ENCODE results near the gene PALLD.
"Not testable (repeated sequence)": the region's sequence is repeated elsewhere in the genome, so short reads cannot be mapped to it uniquely, and the experiment has no call there.

Gene PALLD

DNA sequence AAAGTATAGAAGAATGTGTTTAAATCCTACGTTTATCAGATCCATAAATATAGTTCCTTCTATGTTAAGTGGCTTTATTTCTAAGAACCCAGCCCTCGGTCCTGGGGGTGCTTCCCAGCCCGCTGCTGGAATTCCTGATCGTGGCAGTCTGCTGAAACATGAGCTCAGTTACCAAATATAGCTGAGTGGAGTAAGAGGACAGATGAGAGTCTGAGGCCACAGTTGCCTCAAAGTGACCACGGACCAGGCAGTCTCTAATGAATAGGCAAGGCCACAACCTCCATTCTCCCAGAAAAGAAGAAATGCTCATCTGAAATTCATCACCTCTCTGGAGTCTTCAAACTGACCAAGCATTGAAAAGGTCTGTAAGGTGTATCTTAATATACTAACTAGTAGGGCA is at the start of gene PALLD:
TSS of gene PALLD (plus strand) at position 219 of the 400 bp plus-strand sequence.
- no peak for DNase-seq

DNA sequence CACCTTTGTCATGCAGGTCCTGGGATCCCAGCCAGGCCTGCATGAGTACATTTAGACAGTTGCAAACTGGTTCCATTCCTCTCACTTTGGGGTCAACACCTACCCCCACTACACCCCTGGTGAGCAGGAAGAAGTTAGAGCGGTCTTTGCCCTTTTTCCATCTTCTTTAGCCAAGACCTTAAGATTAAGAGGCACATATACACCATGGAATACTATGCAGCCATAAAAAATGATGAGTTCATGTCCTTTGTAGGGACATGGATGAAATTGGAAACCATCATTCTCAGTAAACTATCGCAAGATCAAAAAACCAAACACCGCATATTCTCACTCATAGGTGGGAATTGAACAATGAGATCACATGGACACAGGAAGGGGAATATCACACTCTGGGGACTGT is 47.8 kb upstream of the PALLD start:
- DNase-seq, result not testable (repeated sequence)

DNA sequence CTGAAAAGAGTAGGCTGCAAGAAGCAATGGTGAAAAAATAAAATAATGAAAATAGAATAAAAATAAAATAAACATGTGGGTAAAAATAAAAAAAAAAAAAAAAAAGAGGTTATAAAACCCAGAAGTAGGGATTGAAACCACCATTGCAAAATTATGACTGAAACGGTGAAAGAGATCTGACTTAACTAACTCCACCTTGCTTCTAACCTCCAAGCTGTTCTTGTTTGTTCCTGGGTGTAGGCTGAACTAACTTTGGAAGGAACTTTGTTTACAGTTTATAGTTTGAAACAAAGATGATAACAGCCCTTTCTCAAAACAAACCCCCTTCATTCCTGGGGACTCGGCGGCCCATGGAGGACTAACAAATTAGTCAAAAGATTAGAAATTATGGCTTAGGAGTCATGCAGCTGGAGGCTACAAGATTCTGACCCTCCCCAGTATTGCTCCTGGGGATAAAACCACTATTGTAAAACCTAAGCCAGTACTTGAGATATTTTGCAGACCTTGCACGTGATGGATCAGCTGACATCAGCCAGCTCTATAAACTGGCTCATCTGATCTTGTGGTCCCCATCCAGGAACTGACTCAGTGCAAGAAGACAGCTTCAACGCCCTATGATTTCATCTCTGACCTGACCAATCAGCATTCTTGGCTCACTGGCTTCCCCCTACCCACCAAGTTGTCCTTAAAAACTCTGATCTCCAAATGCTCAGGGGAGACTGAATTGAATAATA is 47.0 kb upstream of the PALLD start:
- DNase-seq, result no peak

GRCh38 chr4:168451331-168451730 is 45.5 kb upstream of the PALLD start:
- DNase-seq, result no peak

DNA sequence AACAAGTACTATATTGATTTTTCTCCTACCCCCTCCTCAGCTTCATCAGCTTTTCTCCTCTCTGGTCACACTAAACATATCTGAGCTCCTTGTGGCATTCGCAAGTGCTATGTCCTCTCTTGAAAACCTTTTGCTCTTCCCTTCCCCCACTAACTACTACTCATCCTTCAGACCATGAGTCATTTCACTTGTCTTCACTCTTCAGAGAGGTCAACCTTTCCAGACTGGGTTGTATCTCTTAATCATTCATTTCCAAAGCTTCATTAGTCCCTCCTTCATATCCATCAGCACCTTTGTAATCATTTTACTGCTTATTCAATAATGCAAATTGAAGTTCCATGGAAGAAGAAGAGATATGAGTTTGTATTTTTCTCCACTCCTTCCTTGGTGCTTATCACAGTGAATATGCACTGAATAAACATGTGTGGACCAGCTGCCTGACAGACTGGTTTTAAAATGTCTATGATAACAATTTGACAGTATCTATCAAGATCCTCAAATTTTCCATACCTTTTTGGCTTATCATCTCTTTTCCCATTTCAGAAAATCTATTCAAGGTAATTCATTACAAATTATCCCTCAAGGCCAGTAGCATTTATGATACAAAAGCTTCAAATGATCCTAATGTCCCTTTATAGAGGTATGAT is 45.0 kb upstream of the PALLD start:
- no peak for DNase-seq

GRCh38 chr4:168453146-168453545 is 43.7 kb upstream of the PALLD start:
- DNase-seq, result no peak

DNA sequence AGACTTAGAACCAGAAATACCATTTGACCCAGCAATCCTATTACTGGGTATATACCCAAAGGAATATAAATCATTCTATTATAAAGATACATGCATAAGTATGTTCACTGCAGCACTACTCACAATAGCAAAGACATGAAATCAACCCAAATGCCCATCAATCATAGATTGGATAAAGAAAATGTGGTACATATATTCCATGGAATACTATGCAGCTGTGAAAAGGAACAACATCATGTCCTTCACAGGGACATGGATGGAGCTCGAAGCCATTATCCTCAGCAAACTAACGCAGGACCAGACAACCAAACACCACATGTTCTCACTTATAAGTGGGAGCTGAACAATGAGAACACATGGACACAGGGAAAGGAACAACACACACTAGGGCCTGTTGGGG is 38.6 kb upstream of the PALLD start:
- not testable (repeated sequence) for DNase-seq

DNA sequence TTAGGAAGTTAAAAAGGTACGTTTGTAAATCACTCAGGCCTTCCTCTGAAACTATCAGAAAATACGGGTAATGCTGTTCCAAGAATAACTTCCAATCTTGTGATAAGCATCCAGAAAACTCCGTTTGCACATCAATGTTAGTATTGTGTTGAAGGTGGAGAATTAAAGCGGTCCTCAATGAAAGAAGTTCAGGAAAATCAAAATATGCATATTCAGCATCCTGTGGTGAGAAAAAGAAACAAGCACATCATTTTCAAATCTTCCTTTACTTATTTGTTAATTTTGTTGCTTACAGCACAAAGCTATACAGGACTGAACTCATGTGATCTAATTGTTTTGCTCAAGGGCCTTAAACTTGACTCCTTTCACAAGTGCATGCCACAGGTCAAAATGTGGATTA is 35.0 kb upstream of the PALLD start:
- DNase-seq, result no peak

DNA sequence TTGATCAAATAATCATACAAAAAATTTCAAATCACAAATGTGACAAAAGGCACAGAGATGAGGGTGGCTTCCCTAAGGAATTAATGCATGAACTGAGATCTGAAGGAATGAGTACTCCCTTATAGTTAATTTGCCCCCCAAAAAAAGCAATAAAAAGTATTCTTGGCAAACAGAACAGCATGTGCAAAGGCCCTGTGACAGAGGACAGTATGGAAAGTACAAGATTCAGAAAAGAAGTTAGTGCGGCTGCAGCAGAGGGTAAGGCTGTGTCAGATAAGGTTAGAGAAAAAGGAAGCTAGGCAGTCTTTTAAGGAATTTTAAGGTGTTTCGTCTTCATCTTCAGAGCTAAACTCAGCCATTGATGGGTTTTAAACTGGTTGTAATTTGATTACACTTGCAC is 23.9 kb upstream of the PALLD start:
- no peak for DNase-seq

- DNase-seq, result no peak
Measured at GRCh38 chr4:168474660-168475320, 22.1 kb upstream of the PALLD start.

DNA sequence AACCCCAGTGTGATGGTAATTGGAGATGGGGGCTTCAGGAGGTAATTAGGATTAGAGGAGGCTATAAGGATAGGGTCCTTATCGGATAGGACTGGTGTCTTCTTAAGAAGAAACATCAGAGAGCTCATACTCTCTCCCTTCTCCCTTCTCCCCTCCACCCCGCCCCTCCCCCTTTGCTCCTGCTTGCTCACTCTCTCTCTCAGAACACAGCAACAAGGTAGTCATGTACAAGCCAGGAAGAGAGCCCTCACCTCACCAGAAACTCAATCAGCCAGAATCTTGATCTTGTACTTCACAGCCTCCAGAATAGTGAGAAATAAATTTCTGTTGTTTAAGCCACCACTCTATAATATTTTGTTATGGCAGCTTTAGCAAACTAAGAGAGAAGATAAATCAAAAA is 21.1 kb upstream of the PALLD start:
- no peak for DNase-seq

- no peak for DNase-seq
Measured at GRCh38 chr4:168478868-168479267, 18.0 kb upstream of the PALLD start.

DNA sequence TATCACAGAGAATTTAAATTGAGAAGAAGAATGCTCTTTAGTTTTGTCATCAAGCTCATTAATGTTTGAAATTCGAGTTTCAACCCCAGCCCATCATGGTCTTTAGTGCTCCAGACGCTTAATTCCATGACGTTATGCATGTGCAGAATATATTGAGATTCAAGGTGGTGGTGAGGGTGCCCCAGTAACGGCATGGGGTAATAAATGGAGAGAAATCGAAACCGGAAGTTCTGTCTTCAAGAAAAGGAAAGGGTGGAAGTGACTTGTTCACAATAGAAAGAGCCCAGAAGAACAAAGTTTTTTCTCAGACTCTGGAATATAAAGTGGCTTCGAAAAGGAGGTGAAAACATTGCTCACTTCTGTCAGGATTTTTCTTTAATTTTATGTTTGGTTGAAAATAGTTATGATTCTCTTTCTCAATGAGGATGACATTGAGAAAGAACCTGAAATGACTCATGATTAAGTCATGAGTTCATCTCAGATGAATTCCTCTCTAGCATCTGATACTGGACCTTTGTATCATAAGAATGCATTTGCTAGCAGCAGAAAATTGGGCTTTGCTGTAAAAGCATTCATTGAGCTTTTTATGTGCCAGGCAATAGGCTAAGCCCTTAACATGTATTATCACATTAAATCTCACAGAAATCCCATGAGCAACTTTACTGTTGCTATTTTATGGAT is 15.8 kb upstream of the PALLD start:
- DNase-seq, result peak in 2 of 4 experiments; percentile 1 to 6

GRCh38 chr4:168483811-168484210 is 13.0 kb upstream of the PALLD start:
- no peak for DNase-seq

DNA sequence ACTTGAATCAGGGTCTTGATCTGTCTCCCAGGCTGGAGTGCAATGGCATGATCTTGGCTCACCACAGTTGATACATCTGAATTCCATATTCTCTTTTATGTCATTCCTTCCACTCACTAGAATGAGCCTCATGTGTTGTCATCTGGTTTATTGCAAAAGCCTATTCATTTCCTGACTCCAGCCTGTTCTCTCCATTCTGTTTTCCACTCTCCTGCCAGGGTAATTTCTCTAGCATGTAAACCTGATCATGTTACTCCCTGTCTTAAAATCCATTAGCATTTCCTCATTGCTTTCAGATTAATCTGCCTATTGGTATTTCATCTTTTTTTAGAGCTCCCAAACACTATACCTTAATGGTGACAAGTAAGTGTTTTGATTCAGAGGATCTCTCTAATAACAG is 12.2 kb upstream of the PALLD start:
- DNase-seq, result no peak

- no peak for DNase-seq
Measured at GRCh38 chr4:168485156-168485910, 11.5 kb upstream of the PALLD start.

GRCh38 chr4:168486912-168487281 is 10.0 kb upstream of the PALLD start:
- no peak for DNase-seq

DNA sequence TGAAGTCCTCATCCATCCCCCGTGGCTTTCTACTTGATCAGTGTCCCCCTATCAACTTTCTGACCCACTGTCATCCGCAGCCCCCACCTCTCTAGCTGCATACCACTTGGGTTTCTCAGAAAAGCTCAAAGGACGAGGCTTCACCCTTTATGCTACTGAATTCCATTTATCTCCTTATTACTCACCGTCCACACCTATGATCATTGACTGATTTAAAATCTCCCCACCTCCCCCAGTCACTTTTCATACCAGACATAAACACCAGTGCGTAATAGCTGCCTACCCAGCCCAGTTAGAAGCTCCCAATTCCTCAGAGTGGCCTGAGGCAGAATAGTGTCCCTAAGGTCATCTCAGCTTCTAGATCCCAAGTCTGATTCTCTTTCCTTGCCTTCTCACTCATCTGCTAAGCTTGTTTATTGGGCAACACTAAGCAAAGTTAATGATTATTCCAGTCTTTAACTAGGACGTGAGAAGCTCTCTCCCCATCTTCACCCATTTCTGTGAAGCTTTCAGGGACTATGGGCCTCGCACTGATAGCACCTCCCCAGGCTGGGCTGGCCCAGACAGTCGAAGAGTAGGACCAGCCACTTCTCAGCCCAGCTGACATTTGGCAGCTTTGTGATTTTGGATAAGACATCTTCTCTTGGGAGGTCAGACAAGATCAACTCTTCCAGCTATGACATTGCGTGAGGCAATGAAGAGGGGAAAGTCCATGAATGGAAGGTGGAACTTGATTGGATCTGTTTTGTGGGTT is 9.4 kb upstream of the PALLD start:
- DNase-seq, result no peak

DNA sequence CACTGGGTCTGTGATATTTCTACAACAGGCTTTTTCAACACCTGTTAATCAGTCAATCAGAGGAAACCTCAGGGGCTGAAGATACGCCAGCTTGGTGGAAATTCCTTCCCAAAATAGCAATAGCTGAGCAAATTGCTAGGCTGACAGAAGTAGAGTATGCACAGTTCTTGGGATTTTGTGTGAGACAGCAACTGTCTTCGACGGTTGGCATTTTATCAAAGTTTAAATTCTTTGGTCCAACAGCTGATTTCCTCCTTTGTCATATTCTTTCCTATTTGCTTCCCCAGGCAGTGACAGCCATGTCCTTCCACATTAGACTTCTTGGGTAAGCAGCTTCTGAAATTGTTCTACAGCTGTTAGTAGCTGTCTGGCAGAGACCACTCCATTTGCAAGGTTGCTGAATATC is 8.0 kb upstream of the PALLD start:
- DNase-seq, result no peak

DNA sequence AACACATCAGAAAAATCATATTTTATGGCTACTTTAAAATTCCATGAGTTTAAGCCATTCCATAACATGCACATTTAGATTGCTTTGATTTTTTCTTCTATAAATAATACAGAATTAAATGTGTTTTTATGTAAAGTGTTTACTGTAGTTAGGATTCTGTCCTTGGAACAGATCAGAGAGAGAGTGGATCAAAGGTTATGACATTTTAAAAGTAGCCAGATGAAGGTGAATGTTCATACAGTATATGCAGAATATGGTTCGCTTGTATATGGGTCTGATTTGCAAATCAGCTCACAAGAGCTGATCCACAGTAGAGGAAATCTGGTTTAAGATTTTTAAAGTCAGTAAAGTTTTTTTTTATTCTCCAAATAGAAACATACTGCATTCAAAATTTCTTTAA is 7.2 kb upstream of the PALLD start:
- no peak for DNase-seq

GRCh38 chr4:168490711-168491110 is 6.1 kb upstream of the PALLD start:
- DNase-seq, result no peak

DNA sequence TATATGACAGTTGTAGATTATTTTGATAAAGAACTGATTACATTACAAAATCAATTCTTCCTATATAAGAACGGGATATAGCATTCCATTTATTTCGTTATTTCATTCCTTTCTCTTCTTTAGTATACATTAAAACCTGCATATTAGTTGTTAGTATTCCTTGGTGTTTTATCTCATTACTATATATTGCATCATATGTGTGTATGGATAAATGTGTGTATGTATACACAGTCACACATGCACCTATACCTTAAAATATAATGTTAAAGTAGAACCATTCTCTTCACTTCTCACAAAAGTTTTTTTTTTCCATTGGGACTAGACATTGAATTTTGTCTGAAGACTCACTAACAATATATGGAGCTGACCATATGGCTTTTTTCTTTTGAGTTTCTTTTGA is 5.3 kb upstream of the PALLD start:
- no peak for DNase-seq
